B cell (primary cell): ENCODE measurements around the gene NEU4. TPM values are rescaled to one million over a fixed set of nuclear protein-coding genes. Genes with fewer than 3 reads are reported as not detected.

ENCODE experiments used
- ATAC-seq: fragments of 200-7000 bp; cut with Tn5 transposase; one replicate; pipeline ENCODE4 v1.10.0; 2021; ENCODE audit warnings: low read depth, mild to moderate bottlenecking, moderate number of reproducible peaks, moderate library complexity
- CTCF ChIA-PET: fragments of 350-600 bp; sonication (Branson Sonifier 250); formaldehyde crosslinking; loops from one replicate; lab custom pipeline; 2021; ENCODE audit warnings: antibody characterized with exemption, inconsistent platforms; lab: Charles Lee
- POLR2A ChIA-PET: fragments of 350-600 bp; sonication (Branson Sonifier 250); formaldehyde crosslinking; loops from one replicate; lab custom pipeline; 2021; ENCODE audit warnings: antibody characterized with exemption; lab: Charles Lee
- DNase-seq: peaks from one replicate; pipeline ENCODE4 v3.0.0; 2013
- H2AFZ ChIP-seq: 2 replicates; pipeline ENCODE4 v1.6.1; 2012; ENCODE audit warnings: mild to moderate bottlenecking, low read depth, low read length; ENCODE audit not compliant: insufficient read depth, poor library complexity, severe bottlenecking
- H3K27ac ChIP-seq, 2 donors: 1 replicate in 1 of 2; 2 replicates in 1 of 2; pipeline ENCODE4 v1.5.1; 2012 to 2013; ENCODE audit warnings: low read length in 2 of 2, mild to moderate bottlenecking in 2 of 2, moderate library complexity in 1 of 2
- H3K27me3 ChIP-seq, 4 experiments: fragments of 200-600 bp in 1 of 4; sonication (generic) in 1 of 4; replicated peaks in 1 of 4; 1 replicate in 2 of 4; 2 replicates in 2 of 4; pipeline versions ENCODE4 v1.6.1 to v1.7.0; 2013 to 2016; ENCODE audit warnings: low read length in 3 of 4, mild to moderate bottlenecking in 2 of 4, mixed read lengths in 1 of 4, moderate library complexity in 1 of 4; ENCODE audit not compliant: insufficient read depth in 4 of 4, control insufficient read depth in 3 of 4; ENCODE audit errors: control extremely low read depth in 1 of 4
- H3K36me3 ChIP-seq, 2 experiments: replicated peaks in 1 of 2; 1 replicate in 1 of 2; 2 replicates in 1 of 2; pipeline versions ENCODE4 v1.6.1 to v1.7.1; 2013; ENCODE audit warnings: low read length in 1 of 2; ENCODE audit not compliant: insufficient read depth in 2 of 2, control insufficient read depth in 1 of 2; ENCODE audit errors: control extremely low read depth in 1 of 2, extremely low read depth in 1 of 2
- H3K4me1 ChIP-seq, 2 donors: fragments of 200-600 bp in 1 of 2; sonication (generic) in 1 of 2; 1 replicate in 1 of 2; 2 replicates in 1 of 2; pipeline versions ENCODE4 v1.5.1 to v1.6.1; 2013 to 2017; ENCODE audit warnings: low read length in 2 of 2; ENCODE audit not compliant: control insufficient read depth in 2 of 2, insufficient read depth in 2 of 2
- H3K4me2 ChIP-seq: replicated peaks from 2 replicates; pipeline ENCODE3; 2012; ENCODE audit warnings: mild to moderate bottlenecking, low read depth, low read length; ENCODE audit not compliant: poor library complexity, severe bottlenecking
- H3K4me3 ChIP-seq, 5 experiments: fragments of 200-600 bp in 1 of 5; sonication (generic) in 1 of 5; 1 replicate in 3 of 5; 2 replicates in 2 of 5; pipeline versions ENCODE4 v1.5.1 to v1.7.0; 2011 to 2016; ENCODE audit warnings: low read length in 4 of 5, mild to moderate bottlenecking in 4 of 5, low read depth in 2 of 5, control low read depth in 1 of 5, moderate library complexity in 1 of 5; ENCODE audit not compliant: insufficient read depth in 1 of 5; ENCODE audit errors: control extremely low read depth in 1 of 5, extremely low read depth in 1 of 5
- H3K79me2 ChIP-seq: fragments of 200-600 bp; sonication (generic); one replicate; pipeline ENCODE4 v1.6.0; 2016; ENCODE audit warnings: low read length; ENCODE audit not compliant: control insufficient read depth, insufficient read depth
- H3K9ac ChIP-seq: fragments of 200-600 bp; sonication (generic); 2 replicates; pipeline ENCODE4 v1.6.1; 2017; ENCODE audit warnings: mild to moderate bottlenecking, low read length, moderate library complexity
- H3K9me3 ChIP-seq, 3 donors: one replicate each; pipeline versions ENCODE4 v1.6.1 to v1.7.1; 2013; ENCODE audit warnings: low read length in 2 of 3; ENCODE audit not compliant: control insufficient read depth in 2 of 3, insufficient read depth in 1 of 3; ENCODE audit errors: control extremely low read depth in 1 of 3
- H4K20me1 ChIP-seq: 2 replicates; pipeline ENCODE4 v1.6.0; 2012; ENCODE audit warnings: mild to moderate bottlenecking, low read length; ENCODE audit not compliant: insufficient read depth, control insufficient read depth, poor library complexity, severe bottlenecking
- H3K27ac Mint-ChIP-seq: one replicate; pipeline ENCODE4 v1.8.0; 2021; ENCODE audit warnings: mixed read lengths
- H3K27me3 Mint-ChIP-seq: one replicate; pipeline ENCODE4 v1.8.0; 2021; ENCODE audit warnings: mixed read lengths
- H3K4me1 Mint-ChIP-seq: one replicate; pipeline ENCODE4 v1.8.0; 2021; ENCODE audit warnings: mixed read lengths
- H3K4me3 Mint-ChIP-seq: one replicate; pipeline ENCODE4 v1.8.0; 2021; ENCODE audit warnings: mixed read lengths
- H3K9me3 Mint-ChIP-seq: one replicate; pipeline ENCODE4 v1.8.0; 2022; ENCODE audit warnings: mixed read lengths; ENCODE audit not compliant: insufficient read depth
- EZH2 ChIP-seq: IDR thresholded peaks from 2 replicates; pipeline ENCODE4 v1.6.1; 2012; ENCODE audit warnings: borderline replicate concordance, low read depth, mild to moderate bottlenecking, moderate library complexity, low read length; ENCODE audit not compliant: insufficient read depth, poor library complexity, severe bottlenecking
- WGBS: methylation state at CpG from one replicate; pipeline ENCODE4 v1.1.5; 2013; ENCODE audit warnings: missing lambda C conversion rate; ENCODE audit not compliant: insufficient coverage; 5-methylcytosine and 5-hydroxymethylcytosine counted together
- intact Hi-C: fragments of 100-400 bp; cut with micrococcal nuclease; formaldehyde crosslinking; loops from one replicate; pipeline ENCODE4 v1.10.0; 2022
- polyA plus RNA-seq: library from polyadenylated mRNA; depleted of rRNA; stranded (reverse); fragments of >200 nt; gene quantifications from 2 replicates; pipeline ENCODE4 v1.2.3, GENCODE V29; 2012
- total RNA-seq, 2 donors: library from RNA; stranded (reverse); fragments of 120-200 nt in 1 of 2; gene quantifications; 1 replicate in 1 of 2; 2 replicates in 1 of 2; pipeline versions ENCODE4 v1.2.3 to v1.2.4, GENCODE V29; 2013 to 2022
- TF ChIP-seq, protein P1 (sequence below): fragments of 200-600 bp; IDR thresholded peaks from one replicate; pipeline ENCODE4 v1.8.0; 2022; ENCODE audit warnings: antibody characterized with exemption, mild to moderate bottlenecking

NEU4 gene
- total and polyA plus RNA-seq, 2 donors (not counting 1 experiment from before 2014, with no cell fraction given), result 0.19 TPM; not detected in 1

GRCh38 chr2:241816431-241817121 lies 7.6 kb downstream of the NEU4 start:
- Histone ChIP-seq H3K27ac (no peak overlapping the region), H3K9ac (no peak overlapping the region), H4K20me1 (no peaks in the 10 kb centered on the region), H3K4me2 (no peak overlapping the region), H3K9me3 (peaks cover 0 to 15% (median 0%) of the 10 kb centered on the region in 3 donors), H3K36me3 (no peaks in the 10 kb centered on the region), H3K79me2 (no peaks in the 10 kb centered on the region), H3K4me1 (peaks cover 10 to 30% of the 10 kb centered on the region in 2 donors), H2AFZ (no peak overlapping the region), H3K4me3 (no peak overlapping the region), H3K27me3 (peaks cover 0 to 19% (median 0%) of the 10 kb centered on the region in 4 experiments)
- H3K4me3 Mint-ChIP-seq, result no peak overlapping the region
- 84% methylated on average over 31 of the region's 33 CpGs for WGBS
- H3K9me3 Mint-ChIP-seq, result no peaks in the 10 kb centered on the region
- H3K27me3 Mint-ChIP-seq, result peaks cover 15% of the 10 kb centered on the region
- intact Hi-C loops, result no loop called here
- ATAC-seq (no peak), DNase-seq (no peak)
- POLR2A ChIA-PET, result no interaction called here
- peaks cover 17% of the 10 kb centered on the region for H3K4me1 Mint-ChIP-seq
- no peak for TF ChIP-seq EZH2
- TF ChIP-seq, protein P1, sequence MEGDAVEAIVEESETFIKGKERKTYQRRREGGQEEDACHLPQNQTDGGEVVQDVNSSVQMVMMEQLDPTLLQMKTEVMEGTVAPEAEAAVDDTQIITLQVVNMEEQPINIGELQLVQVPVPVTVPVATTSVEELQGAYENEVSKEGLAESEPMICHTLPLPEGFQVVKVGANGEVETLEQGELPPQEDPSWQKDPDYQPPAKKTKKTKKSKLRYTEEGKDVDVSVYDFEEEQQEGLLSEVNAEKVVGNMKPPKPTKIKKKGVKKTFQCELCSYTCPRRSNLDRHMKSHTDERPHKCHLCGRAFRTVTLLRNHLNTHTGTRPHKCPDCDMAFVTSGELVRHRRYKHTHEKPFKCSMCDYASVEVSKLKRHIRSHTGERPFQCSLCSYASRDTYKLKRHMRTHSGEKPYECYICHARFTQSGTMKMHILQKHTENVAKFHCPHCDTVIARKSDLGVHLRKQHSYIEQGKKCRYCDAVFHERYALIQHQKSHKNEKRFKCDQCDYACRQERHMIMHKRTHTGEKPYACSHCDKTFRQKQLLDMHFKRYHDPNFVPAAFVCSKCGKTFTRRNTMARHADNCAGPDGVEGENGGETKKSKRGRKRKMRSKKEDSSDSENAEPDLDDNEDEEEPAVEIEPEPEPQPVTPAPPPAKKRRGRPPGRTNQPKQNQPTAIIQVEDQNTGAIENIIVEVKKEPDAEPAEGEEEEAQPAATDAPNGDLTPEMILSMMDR, result no peak
- no peak overlapping the region for H3K27ac Mint-ChIP-seq
- CTCF ChIA-PET, result no interaction called here

- peak; percentile 38 for DNase-seq
- Mint-ChIP-seq H3K27ac (peak overlapping the region; percentile 10), H3K27me3 (peaks cover 15% of the 10 kb centered on the region)
These were observed 8.3 kb downstream of the NEU4 start for GRCh38 chr2:241817126-241817820.

More at GRCh38 chr2:241817126-241817820, 8.3 kb downstream of the NEU4 start:
- H3K4me3 Mint-ChIP-seq, result no peak overlapping the region
- no peaks in the 10 kb centered on the region for H3K9me3 Mint-ChIP-seq
- Histone ChIP-seq H3K4me2 (peak overlapping the region; percentile 48), H3K27ac (no peak overlapping the region), H3K4me3 (no peak overlapping the region), H3K36me3 (no peaks in the 10 kb centered on the region), H4K20me1 (no peaks in the 10 kb centered on the region), H3K9ac (no peak overlapping the region), H2AFZ (no peak overlapping the region), H3K27me3 (peaks cover 0 to 22% (median under 1%) of the 10 kb centered on the region in 4 experiments), H3K4me1 (peaks cover 10 to 30% of the 10 kb centered on the region in 2 donors), H3K79me2 (no peaks in the 10 kb centered on the region), H3K9me3 (peaks cover 0 to 15% (median 0%) of the 10 kb centered on the region in 3 donors)
- TF ChIP-seq EZH2, result no peak
- TF ChIP-seq, protein P1, result no peak
- no peak for ATAC-seq
- POLR2A ChIA-PET, result no interaction called here
- intact Hi-C loops, result no loop called here
- CTCF ChIA-PET, result no interaction called here
- 5% methylated on average over 14 of the region's 16 CpGs for whole genome bisulfite sequencing
- H3K4me1 Mint-ChIP-seq, result peaks cover 17% of the 10 kb centered on the region
